GM13977 (cell line): ENCODE measurements around the gene MYO7B.

ENCODE experiments used
- DNase-seq: peaks from one replicate; pipeline ENCODE4 v3.0.0; 2012; ENCODE audit warnings: low spot score
- in situ Hi-C: fragments of 300-500 bp; cut with MboI; formaldehyde crosslinking; loops from one replicate; pipeline ENCODE4 v1.12.0; 2022; ENCODE audit warnings: low sequenced_read_pairs, low pct_unique_long_range_greater_than_20kb, mixed read lengths, inconsistent platforms; ENCODE audit not compliant: unreplicated experiment
- TF ChIP-seq, protein P1 (sequence below): IDR thresholded peaks from 2 replicates; pipeline ENCODE4 v1.5.1; 2012; ENCODE audit warnings: mild to moderate bottlenecking, control low read depth; ENCODE audit not compliant: insufficient read depth; ENCODE audit errors: extremely low read depth, missing control alignments

MYO7B gene

GRCh38 chr2:127596311-127597045, 61.0 kb downstream of the MYO7B start:
- no peak for DNase-seq
- TF ChIP-seq, protein P1, sequence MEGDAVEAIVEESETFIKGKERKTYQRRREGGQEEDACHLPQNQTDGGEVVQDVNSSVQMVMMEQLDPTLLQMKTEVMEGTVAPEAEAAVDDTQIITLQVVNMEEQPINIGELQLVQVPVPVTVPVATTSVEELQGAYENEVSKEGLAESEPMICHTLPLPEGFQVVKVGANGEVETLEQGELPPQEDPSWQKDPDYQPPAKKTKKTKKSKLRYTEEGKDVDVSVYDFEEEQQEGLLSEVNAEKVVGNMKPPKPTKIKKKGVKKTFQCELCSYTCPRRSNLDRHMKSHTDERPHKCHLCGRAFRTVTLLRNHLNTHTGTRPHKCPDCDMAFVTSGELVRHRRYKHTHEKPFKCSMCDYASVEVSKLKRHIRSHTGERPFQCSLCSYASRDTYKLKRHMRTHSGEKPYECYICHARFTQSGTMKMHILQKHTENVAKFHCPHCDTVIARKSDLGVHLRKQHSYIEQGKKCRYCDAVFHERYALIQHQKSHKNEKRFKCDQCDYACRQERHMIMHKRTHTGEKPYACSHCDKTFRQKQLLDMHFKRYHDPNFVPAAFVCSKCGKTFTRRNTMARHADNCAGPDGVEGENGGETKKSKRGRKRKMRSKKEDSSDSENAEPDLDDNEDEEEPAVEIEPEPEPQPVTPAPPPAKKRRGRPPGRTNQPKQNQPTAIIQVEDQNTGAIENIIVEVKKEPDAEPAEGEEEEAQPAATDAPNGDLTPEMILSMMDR: no peak
- in situ Hi-C loops: no loop called here

- TF ChIP-seq, protein P1: no peak
- no peak for DNase-seq
- in situ Hi-C loops: no loop called here
Observed at GRCh38 chr2:127597046-127597983, 61.8 kb downstream of the MYO7B start.

- TF ChIP-seq, protein P1: no peak
- in situ Hi-C loops: no loop called here
- DNase-seq: no peak
Observed at GRCh38 chr2:127597984-127598380, 62.5 kb downstream of the MYO7B start.

- DNase-seq: no peak
- in situ Hi-C loops: no loop called here
- TF ChIP-seq, protein P1: no peak
Observed at GRCh38 chr2:127598711-127599110, 63.2 kb downstream of the MYO7B start.

GRCh38 chr2:127599211-127599610, 63.7 kb downstream of the MYO7B start:
- in situ Hi-C loops: no loop called here
- DNase-seq: no peak
- TF ChIP-seq, protein P1: no peak

- TF ChIP-seq, protein P1: no peak
- in situ Hi-C loops: no loop called here
- no peak for DNase-seq
Observed at GRCh38 chr2:127604986-127605385, 69.5 kb downstream of the MYO7B start.
